CD14-positive monocyte (primary cell): ENCODE results near the gene CNTLN. TPM values are rescaled to one million over a fixed set of nuclear protein-coding genes. Genes with fewer than 3 reads are reported as not detected.

Experiments
- DNase-seq, 3 donors: peaks; one replicate each; pipeline ENCODE4 v3.0.0-alpha.2; 2011 to 2022
- H2AFZ ChIP-seq: 2 replicates; pipeline ENCODE4 v1.6.0; 2012; ENCODE audit warnings: mild to moderate bottlenecking, low read depth, low read length, inconsistent platforms; ENCODE audit not compliant: insufficient read depth, poor library complexity, severe bottlenecking
- H3K27ac ChIP-seq, 2 donors: 1 replicate in 1 of 2; 2 replicates in 1 of 2; pipeline ENCODE4 v1.5.1; 2012 to 2013; ENCODE audit warnings: low read length in 2 of 2, control low read depth in 1 of 2, inconsistent platforms in 1 of 2, low read depth in 1 of 2, mild to moderate bottlenecking in 1 of 2
- H3K27me3 ChIP-seq, 2 donors: one replicate each; pipeline versions ENCODE4 v1.6.0 to v1.6.1; 2011 to 2013; ENCODE audit warnings: low read length in 2 of 2; ENCODE audit not compliant: control insufficient read depth in 2 of 2, insufficient read depth in 2 of 2
- H3K36me3 ChIP-seq, 2 donors: replicated peaks in 1 of 2; 1 replicate in 1 of 2; 2 replicates in 1 of 2; pipeline versions ENCODE4 v1.5.1 to v1.6.1; 2012 to 2013; ENCODE audit warnings: low read length in 2 of 2, control low read depth in 1 of 2, inconsistent platforms in 1 of 2, mild to moderate bottlenecking in 1 of 2; ENCODE audit not compliant: insufficient read depth in 2 of 2, control insufficient read depth in 1 of 2
- H3K4me1 ChIP-seq, 2 donors: 1 replicate in 1 of 2; 2 replicates in 1 of 2; pipeline versions ENCODE4 v1.5.1 to v1.6.1; 2012 to 2013; ENCODE audit warnings: low read length in 2 of 2, control low read depth in 1 of 2, inconsistent platforms in 1 of 2, mild to moderate bottlenecking in 1 of 2, moderate library complexity in 1 of 2; ENCODE audit not compliant: insufficient read depth in 2 of 2, control insufficient read depth in 1 of 2
- H3K4me2 ChIP-seq: replicated peaks from 2 replicates; pipeline ENCODE3; 2012; ENCODE audit warnings: low read length, moderate library complexity, mild to moderate bottlenecking; ENCODE audit not compliant: poor library complexity, severe bottlenecking; ENCODE audit errors: extremely low read depth
- H3K4me3 ChIP-seq, 3 experiments: fragments of 200-600 bp in 1 of 3; sonication (generic) in 1 of 3; replicated peaks in 1 of 3; 1 replicate in 2 of 3; 2 replicates in 1 of 3; pipeline ENCODE4 v1.5.1; 2011 to 2013; ENCODE audit warnings: low read length in 3 of 3, mild to moderate bottlenecking in 3 of 3, control low read depth in 2 of 3, low read depth in 2 of 3, inconsistent platforms in 1 of 3, moderate library complexity in 1 of 3
- H3K79me2 ChIP-seq: 2 replicates; pipeline ENCODE4 v1.6.0; 2012; ENCODE audit warnings: mild to moderate bottlenecking, control low read depth, inconsistent platforms, low read length, moderate library complexity; ENCODE audit not compliant: insufficient read depth
- H3K9ac ChIP-seq: 2 replicates; pipeline ENCODE4 v1.6.0; 2017; ENCODE audit warnings: low read length, mild to moderate bottlenecking; ENCODE audit not compliant: insufficient read depth, poor library complexity, severe bottlenecking
- H3K9me3 ChIP-seq, 2 donors: replicated peaks in 1 of 2; 1 replicate in 1 of 2; 2 replicates in 1 of 2; pipeline versions ENCODE4 v1.5.1 to v1.6.1; 2012 to 2013; ENCODE audit warnings: low read length in 2 of 2, control low read depth in 1 of 2; ENCODE audit not compliant: control insufficient read depth in 1 of 2, insufficient read depth in 1 of 2
- H4K20me1 ChIP-seq: 2 replicates; pipeline ENCODE4 v1.6.0; 2012; ENCODE audit warnings: mild to moderate bottlenecking, low read length, control low read depth, moderate library complexity; ENCODE audit not compliant: insufficient read depth
- H3K27ac Mint-ChIP-seq, 7 donors: one replicate each; pipeline ENCODE4 v1.8.0; 2020; ENCODE audit warnings: mild to moderate bottlenecking in 7 of 7, mixed read lengths in 7 of 7, moderate library complexity in 6 of 7, inconsistent platforms in 2 of 7
- H3K27me3 Mint-ChIP-seq, 3 donors: one replicate each; pipeline ENCODE4 v1.8.0; 2021 to 2022; ENCODE audit warnings: low read depth in 3 of 3, mild to moderate bottlenecking in 3 of 3, mixed read lengths in 3 of 3, moderate library complexity in 3 of 3, inconsistent platforms in 1 of 3
- H3K36me3 Mint-ChIP-seq, 2 donors: one replicate each; pipeline ENCODE4 v1.8.0; 2020; ENCODE audit warnings: mixed read lengths in 2 of 2, inconsistent platforms in 1 of 2, mild to moderate bottlenecking in 1 of 2
- H3K4me1 Mint-ChIP-seq: one replicate; pipeline ENCODE4 v1.8.0; 2020; ENCODE audit warnings: mild to moderate bottlenecking, mixed read lengths
- H3K4me3 Mint-ChIP-seq, 2 donors: one replicate each; pipeline ENCODE4 v1.8.0; 2020; ENCODE audit warnings: mild to moderate bottlenecking in 2 of 2, mixed read lengths in 2 of 2, moderate library complexity in 1 of 2
- H3K9me3 Mint-ChIP-seq, 7 donors: one replicate each; pipeline ENCODE4 v1.8.0; 2020 to 2022; ENCODE audit warnings: mixed read lengths in 7 of 7, mild to moderate bottlenecking in 6 of 7, moderate library complexity in 6 of 7, inconsistent platforms in 2 of 7
- WGBS: methylation state at CpG from one replicate; pipeline ENCODE4 v1.1.5; 2013; ENCODE audit warnings: missing lambda C conversion rate; ENCODE audit not compliant: insufficient coverage; 5-methylcytosine and 5-hydroxymethylcytosine counted together
- intact Hi-C, 2 donors: fragments of 100-400 bp; cut with micrococcal nuclease; formaldehyde crosslinking; loops; one replicate each; pipeline versions ENCODE4 v1.15.0 to v1.15.1; 2023
- polyA plus RNA-seq, 3 donors: library from polyadenylated mRNA; depleted of rRNA in 1 of 3; unstranded in 2 of 3; stranded (reverse) in 1 of 3; fragments of 300-500 nt in 2 of 3; fragments of >200 nt in 1 of 3; fragmentation: Illumina TruSeq in 2 of 3; gene quantifications; 1 replicate in 2 of 3; 2 replicates in 1 of 3; pipeline ENCODE4 v1.2.3, GENCODE V29; 2012 to 2021
- TF ChIP-seq, protein P1 (sequence below): fragments of 200-600 bp; IDR thresholded peaks from one replicate; pipeline ENCODE4 v1.8.0; 2022; ENCODE audit warnings: antibody characterized with exemption, mild to moderate bottlenecking

Gene CNTLN
- polyA plus RNA-seq, 3 donors, result 2.2 to 5.6 (median 4.0) TPM

DNA sequence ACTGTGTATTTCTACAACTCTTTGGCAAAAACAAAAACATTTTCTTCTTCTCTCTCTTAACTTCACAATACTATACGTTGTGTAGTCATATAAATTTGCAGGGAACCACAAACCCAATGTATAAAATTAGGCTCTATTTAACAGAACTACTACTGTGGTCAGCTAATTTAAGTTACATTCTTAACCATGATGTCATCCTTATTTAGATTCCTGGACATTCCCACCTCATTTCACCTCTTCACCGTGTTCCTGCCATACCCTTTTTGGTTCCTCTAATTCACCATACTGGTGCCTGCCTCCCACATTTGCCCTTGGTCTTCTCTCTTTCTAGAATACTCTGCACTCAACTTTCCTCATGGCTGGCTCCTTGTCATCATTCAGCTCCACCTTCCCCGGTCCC is 368.4 kb downstream of the CNTLN start:
- Mint-ChIP-seq H3K4me3 (no peak overlapping the region), H3K27me3 (no peaks in the 10 kb centered on the region), H3K4me1 (no peaks in the 10 kb centered on the region), H3K9me3 (peaks cover 0 to 8% (median 2%) of the 10 kb centered on the region in 7 donors), H3K36me3 (peaks cover 3 to 5% of the 10 kb centered on the region in 2 donors), H3K27ac (peak overlapping the region in 1 of 7 donors; percentile 68)
- intact Hi-C loops, result no loop called here
- Histone ChIP-seq H2AFZ (no peak overlapping the region), H3K9me3 (no peaks in the 10 kb centered on the region), H3K4me1 (no peaks in the 10 kb centered on the region), H3K27me3 (no peaks in the 10 kb centered on the region), H3K4me3 (no peak overlapping the region), H3K4me2 (no peak overlapping the region), H3K9ac (no peak overlapping the region), H4K20me1 (no peaks in the 10 kb centered on the region), H3K36me3 (no peaks in the 10 kb centered on the region), H3K27ac (no peak overlapping the region), H3K79me2 (no peaks in the 10 kb centered on the region)
- no peak for DNase-seq
- TF ChIP-seq, protein P1, sequence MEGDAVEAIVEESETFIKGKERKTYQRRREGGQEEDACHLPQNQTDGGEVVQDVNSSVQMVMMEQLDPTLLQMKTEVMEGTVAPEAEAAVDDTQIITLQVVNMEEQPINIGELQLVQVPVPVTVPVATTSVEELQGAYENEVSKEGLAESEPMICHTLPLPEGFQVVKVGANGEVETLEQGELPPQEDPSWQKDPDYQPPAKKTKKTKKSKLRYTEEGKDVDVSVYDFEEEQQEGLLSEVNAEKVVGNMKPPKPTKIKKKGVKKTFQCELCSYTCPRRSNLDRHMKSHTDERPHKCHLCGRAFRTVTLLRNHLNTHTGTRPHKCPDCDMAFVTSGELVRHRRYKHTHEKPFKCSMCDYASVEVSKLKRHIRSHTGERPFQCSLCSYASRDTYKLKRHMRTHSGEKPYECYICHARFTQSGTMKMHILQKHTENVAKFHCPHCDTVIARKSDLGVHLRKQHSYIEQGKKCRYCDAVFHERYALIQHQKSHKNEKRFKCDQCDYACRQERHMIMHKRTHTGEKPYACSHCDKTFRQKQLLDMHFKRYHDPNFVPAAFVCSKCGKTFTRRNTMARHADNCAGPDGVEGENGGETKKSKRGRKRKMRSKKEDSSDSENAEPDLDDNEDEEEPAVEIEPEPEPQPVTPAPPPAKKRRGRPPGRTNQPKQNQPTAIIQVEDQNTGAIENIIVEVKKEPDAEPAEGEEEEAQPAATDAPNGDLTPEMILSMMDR, result no peak
- 100% methylated on average over 1 of the region's 3 CpGs for WGBS

DNA sequence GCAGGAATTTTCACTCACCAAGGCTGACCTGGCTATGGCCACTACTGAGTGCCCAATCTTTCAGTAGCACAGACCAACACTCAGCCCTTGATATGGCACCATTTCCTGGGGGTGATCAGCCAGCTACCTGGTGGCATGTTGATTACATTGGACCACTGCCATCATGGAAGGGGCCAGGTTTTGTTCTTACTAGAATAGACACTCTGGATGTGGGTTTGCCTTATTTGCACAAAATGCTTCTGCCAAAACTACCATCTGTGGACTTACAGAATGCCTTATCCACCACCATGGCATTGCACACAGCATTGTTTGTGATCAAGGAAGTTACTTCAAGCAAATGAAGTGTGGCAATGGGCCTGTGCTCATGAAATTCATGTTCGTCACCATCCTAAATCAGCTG is 374.3 kb downstream of the CNTLN start:
- Mint-ChIP-seq H3K27ac (no peak overlapping the region), H3K4me1 (no peaks in the 10 kb centered on the region), H3K9me3 (peaks cover 0 to 14% (median 4%) of the 10 kb centered on the region in 7 donors), H3K4me3 (no peak overlapping the region), H3K27me3 (peaks cover 0 to 2% (median 1%) of the 10 kb centered on the region in 3 donors), H3K36me3 (no peaks in the 10 kb centered on the region)
- Histone ChIP-seq H3K9ac (no peak overlapping the region), H3K36me3 (no peaks in the 10 kb centered on the region), H3K4me3 (no peak overlapping the region), H3K27ac (no peak overlapping the region), H2AFZ (no peak overlapping the region), H3K79me2 (no peaks in the 10 kb centered on the region), H4K20me1 (no peaks in the 10 kb centered on the region), H3K9me3 (no peaks in the 10 kb centered on the region), H3K4me2 (no peak overlapping the region), H3K4me1 (no peaks in the 10 kb centered on the region), H3K27me3 (no peaks in the 10 kb centered on the region)
- TF ChIP-seq, protein P1, result no peak
- WGBS, result 100% methylated on average over 1 of the region's 1 CpG
- intact Hi-C loops, result no loop called here
- no peak for DNase-seq
